HG03575 (cell line): Measurements from ENCODE around the gene IL12A.

Experiments used
- ATAC-seq: cut with Tn5 transposase; IDR thresholded peaks from one replicate; pipeline ENCODE4 v1.9.1; 2021; ENCODE audit not compliant: unreplicated experiment, insufficient number of reproducible peaks, low FRiP score; ENCODE audit errors: extremely low read depth

IL12A gene

DNA sequence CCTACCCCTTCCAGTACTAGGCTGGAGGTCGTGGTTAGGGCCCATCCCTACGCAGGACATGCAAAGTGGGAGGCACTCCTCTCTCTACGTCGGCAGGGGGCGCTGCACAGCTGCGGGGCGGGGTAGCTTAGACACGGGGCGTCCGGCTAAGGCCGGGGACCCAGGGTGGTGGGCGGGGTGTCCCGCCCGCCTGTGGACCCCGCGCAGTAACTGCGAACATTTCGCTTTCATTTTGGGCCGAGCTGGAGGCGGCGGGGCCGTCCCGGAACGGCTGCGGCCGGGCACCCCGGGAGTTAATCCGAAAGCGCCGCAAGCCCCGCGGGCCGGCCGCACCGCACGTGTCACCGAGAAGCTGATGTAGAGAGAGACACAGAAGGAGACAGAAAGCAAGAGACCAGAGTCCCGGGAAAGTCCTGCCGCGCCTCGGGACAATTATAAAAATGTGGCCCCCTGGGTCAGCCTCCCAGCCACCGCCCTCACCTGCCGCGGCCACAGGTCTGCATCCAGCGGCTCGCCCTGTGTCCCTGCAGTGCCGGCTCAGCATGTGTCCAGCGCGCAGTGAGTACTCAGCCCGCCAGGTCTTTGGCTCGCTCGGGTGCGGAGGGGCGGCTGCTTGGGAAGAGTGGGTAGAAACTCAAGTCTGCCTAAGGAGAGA is at the start of gene IL12A:
TSS of gene IL12A (plus strand) at position 219 of the 655 bp plus-strand sequence.
- peak; percentile 88 for ATAC-seq

- ATAC-seq: peak; percentile 54
Measured at GRCh38 chr3:159941038-159942000, 47.3 kb upstream of the IL12A start.

GRCh38 chr3:159944781-159945180 is 43.9 kb upstream of the IL12A start:
- no peak for ATAC-seq

DNA sequence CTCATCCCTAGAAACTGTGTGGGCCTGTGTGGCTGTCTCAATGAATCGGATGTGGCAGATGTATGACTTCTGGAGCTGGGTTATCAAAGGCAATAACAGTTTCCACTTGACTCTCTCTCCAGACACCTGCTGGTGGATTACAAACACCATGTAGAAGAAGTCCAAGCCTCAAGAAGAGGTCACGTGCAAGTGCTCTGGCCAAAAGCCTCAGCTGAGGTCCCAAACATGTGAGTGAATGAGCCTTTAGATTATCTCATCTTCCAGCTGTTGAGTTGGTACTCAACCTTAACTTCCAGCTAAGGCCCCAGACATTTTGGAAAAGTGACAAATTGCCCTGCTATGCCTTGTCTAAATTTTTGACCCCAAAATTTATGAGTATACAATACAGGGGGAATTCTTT is 42.7 kb upstream of the IL12A start:
- ATAC-seq: no peak

DNA sequence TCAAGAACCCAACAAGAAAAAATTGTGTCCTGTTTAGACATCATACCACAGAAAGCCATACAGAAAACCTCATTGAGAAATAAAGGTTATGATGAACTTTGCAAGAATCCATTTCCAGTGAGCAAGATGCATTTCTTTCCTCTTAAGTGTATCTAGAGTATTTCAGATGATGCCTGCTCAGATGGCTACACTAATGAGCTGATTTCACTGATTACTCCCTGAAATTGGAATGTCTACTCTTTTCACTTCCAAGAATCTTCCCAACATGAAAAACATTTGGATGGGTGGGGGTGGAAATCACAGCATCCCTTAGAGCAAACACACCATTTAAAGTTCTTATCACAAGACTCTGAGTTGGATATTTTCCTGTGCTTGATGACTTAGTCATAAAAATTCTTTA is 41.4 kb upstream of the IL12A start:
- ATAC-seq: no peak

GRCh38 chr3:159948429-159949144 is 40.0 kb upstream of the IL12A start:
- ATAC-seq: no peak

DNA sequence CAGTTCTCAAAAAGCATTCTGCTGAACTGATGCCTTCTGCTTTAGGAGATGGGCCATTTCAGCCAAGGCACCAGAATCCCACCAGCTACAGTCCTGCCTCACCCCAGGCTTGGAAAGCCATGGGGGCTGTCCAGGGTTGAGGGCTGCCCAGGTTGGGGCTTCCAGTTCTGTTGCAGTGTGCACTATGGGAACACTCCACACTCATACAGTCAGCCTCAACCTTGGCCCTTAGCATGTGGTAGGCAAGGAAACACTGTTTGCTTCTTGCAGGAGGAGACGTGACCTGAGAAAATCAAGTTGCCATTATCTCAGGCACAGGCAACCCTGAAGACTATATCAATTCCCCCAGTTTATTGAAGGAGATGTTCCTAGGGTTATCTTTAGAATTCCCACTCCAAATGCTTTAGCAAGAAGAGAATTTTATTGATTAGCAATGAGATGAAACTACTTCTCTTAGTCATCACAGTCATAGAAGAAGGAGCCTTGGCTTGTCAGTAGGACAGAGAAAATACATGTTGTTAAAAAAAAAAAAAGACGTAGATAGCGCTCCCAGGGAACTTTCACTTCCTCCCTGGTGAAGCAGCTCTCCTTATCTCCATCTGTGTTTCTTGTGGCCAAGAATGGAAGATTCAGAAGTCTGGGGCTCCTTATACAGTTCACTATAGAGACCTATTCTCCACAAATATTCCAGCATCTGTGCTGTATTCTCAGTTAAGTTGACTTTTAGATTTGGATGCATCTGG is 38.3 kb upstream of the IL12A start:
- ATAC-seq: peak; percentile 88

- ATAC-seq: no peak
Measured at GRCh38 chr3:159951540-159951939, 37.1 kb upstream of the IL12A start.

GRCh38 chr3:159953325-159954085 is 35.1 kb upstream of the IL12A start:
- no peak for ATAC-seq

DNA sequence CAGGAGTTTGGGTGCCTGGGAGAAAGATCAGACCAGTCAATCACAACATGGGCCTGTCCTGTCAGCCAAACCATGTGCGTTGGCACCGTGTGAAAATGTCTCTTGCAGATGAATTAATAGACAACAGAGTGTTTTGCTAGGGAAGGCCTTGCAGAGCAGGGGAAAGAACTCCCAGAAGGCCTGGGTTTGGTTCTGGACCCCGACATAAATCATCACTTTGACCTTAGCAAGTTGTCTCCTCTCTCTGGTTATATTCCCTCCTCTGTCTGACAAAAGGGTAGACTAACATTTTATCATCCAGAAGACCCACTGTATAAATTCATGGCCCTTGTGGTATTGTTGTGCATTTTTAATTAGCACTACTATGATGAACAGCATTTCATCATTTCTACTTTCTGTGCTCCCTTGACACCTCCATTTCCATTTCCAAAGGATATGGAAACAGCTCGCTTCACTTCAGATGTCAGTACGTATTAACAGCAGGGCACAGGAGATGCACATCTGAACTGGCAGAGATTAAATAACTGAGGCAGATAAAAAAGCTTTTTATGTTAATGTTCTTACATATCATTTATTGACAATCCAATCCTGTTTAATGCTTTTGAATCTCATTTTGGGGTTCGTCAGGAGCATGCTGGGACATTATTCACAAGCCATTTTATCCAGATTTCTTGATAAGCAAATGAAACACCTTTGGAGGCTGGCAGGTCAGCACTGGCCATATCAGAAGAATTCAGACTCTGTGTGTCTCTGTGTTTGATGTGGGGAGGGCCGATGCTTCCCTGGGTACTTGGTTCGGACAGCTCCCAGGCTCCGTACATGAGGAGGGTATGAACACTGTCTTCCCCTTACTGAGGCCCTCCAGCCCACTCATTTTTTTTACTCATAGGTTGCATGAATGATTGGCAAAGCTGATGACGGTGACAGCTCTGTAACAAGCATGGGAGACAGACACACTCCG is 28.2 kb upstream of the IL12A start:
- ATAC-seq: no peak

GRCh38 chr3:159964166-159964973 is 24.3 kb upstream of the IL12A start:
- ATAC-seq: peak; percentile 100

- ATAC-seq: no peak
Measured at GRCh38 chr3:159971311-159971710, 17.3 kb upstream of the IL12A start.

GRCh38 chr3:159977295-159977694 is 11.3 kb upstream of the IL12A start:
- no peak for ATAC-seq

GRCh38 chr3:159978353-159978752 is 10.3 kb upstream of the IL12A start:
- peak; percentile 46 for ATAC-seq

- ATAC-seq: no peak
Measured at GRCh38 chr3:159978918-159979703, 9.5 kb upstream of the IL12A start.
